CD4-positive, CD25-positive, alpha-beta regulatory T cell (primary cell): ENCODE measurements around the gene CASP12. TPM values are rescaled to one million over a fixed set of nuclear protein-coding genes. Genes with fewer than 3 reads are reported as not detected.

ENCODE experiments used
- ATAC-seq, 2 donors: fragments of 150-1000 bp; cut with Tn5 transposase; one replicate each; pipeline ENCODE4 v1.10.0; 2021; ENCODE audit warnings: low read depth in 2 of 2, moderate number of reproducible peaks in 2 of 2, moderate library complexity in 1 of 2
- DNase-seq, 3 donors: peaks; one replicate each; pipeline versions ENCODE4 v3.0.0 to v3.0.0-alpha.2; 2012 to 2022; ENCODE audit warnings: mixed read lengths in 1 of 3
- H3K27ac ChIP-seq: one replicate; pipeline ENCODE4 v1.7.0; 2013; ENCODE audit warnings: mild to moderate bottlenecking, low read length; ENCODE audit not compliant: insufficient read depth, poor library complexity, severe bottlenecking
- H3K27me3 ChIP-seq: one replicate; pipeline ENCODE4 v1.7.0; 2013; ENCODE audit warnings: low read length; ENCODE audit not compliant: control insufficient read depth, insufficient read depth
- H3K36me3 ChIP-seq: one replicate; pipeline ENCODE4 v1.7.0; 2013; ENCODE audit warnings: mild to moderate bottlenecking, low read length, moderate library complexity; ENCODE audit not compliant: control insufficient read depth, insufficient read depth
- H3K4me1 ChIP-seq: 2 replicates; pipeline ENCODE4 v1.7.0; 2013; ENCODE audit warnings: mild to moderate bottlenecking, low read length; ENCODE audit not compliant: insufficient read depth, control insufficient read depth, poor library complexity, severe bottlenecking
- H3K4me3 ChIP-seq: one replicate; pipeline ENCODE4 v1.7.0; 2013; ENCODE audit warnings: low read depth, mild to moderate bottlenecking, low read length, moderate library complexity
- H3K9me3 ChIP-seq, 2 experiments: 1 replicate in 1 of 2; 2 replicates in 1 of 2; pipeline ENCODE4 v1.7.0; 2013; ENCODE audit warnings: low read length in 2 of 2, mild to moderate bottlenecking in 1 of 2, moderate library complexity in 1 of 2; ENCODE audit not compliant: control insufficient read depth in 2 of 2
- H3K27ac Mint-ChIP-seq, 3 donors: one replicate each; pipeline ENCODE4 v1.8.0; 2020 to 2022; ENCODE audit warnings: mild to moderate bottlenecking in 3 of 3, mixed read lengths in 3 of 3, moderate library complexity in 2 of 3
- H3K27me3 Mint-ChIP-seq: one replicate; pipeline ENCODE4 v1.8.0; 2022; ENCODE audit warnings: mild to moderate bottlenecking, mixed read lengths
- H3K36me3 Mint-ChIP-seq: one replicate; pipeline ENCODE4 v1.8.0; 2020; ENCODE audit warnings: mixed read lengths
- H3K4me1 Mint-ChIP-seq, 4 donors: one replicate each; pipeline ENCODE4 v1.8.0; 2020 to 2022; ENCODE audit warnings: mixed read lengths in 4 of 4, mild to moderate bottlenecking in 1 of 4
- H3K4me3 Mint-ChIP-seq, 4 donors: one replicate each; pipeline ENCODE4 v1.8.0; 2020 to 2022; ENCODE audit warnings: mild to moderate bottlenecking in 4 of 4, mixed read lengths in 4 of 4, moderate library complexity in 3 of 4
- H3K9me3 Mint-ChIP-seq, 7 donors: one replicate each; pipeline ENCODE4 v1.8.0; 2020 to 2022; ENCODE audit warnings: mixed read lengths in 7 of 7, mild to moderate bottlenecking in 3 of 7, moderate library complexity in 2 of 7
- polyA plus RNA-seq, 4 donors: library from polyadenylated mRNA; unstranded; fragments of 300-500 nt; fragmentation: Illumina TruSeq; gene quantifications; one replicate each; pipeline ENCODE4 v1.2.3, GENCODE V29; 2021
- total RNA-seq: library from RNA; stranded (reverse); gene quantifications from one replicate; pipeline ENCODE4 v1.2.3, GENCODE V29; 2022

The CASP12 gene
- total and polyA plus RNA-seq, 5 donors from 2014 or later: 0.37 to 0.77 (median 0.60) TPM; not detected in 1

GRCh38 chr11:104926771-104927611, 28.7 kb upstream of the CASP12 start:
- H3K9me3 ChIP-seq: peaks cover 0 to 9% of the 10 kb centered on the region in 2 experiments
- Mint-ChIP-seq H3K27me3 (no peaks in the 10 kb centered on the region), H3K36me3 (peaks cover 7% of the 10 kb centered on the region), H3K4me1 (peaks cover 3 to 29% (median 13%) of the 10 kb centered on the region in 4 donors), H3K9me3 (peaks cover 0 to 28% (median 3%) of the 10 kb centered on the region in 7 donors), H3K4me3 (no peak overlapping the region), H3K27ac (peak overlapping the region in 1 of 3 donors; percentile 51)
- ATAC-seq: no peak
- DNase-seq: no peak
- H3K36me3 ChIP-seq: no peaks in the 10 kb centered on the region
- H3K27me3 ChIP-seq: no peaks in the 10 kb centered on the region
- H3K4me1 ChIP-seq: no peaks in the 10 kb centered on the region
- no peak overlapping the region for H3K27ac ChIP-seq
- no peak overlapping the region for H3K4me3 ChIP-seq

- peaks cover 0 to 9% of the 10 kb centered on the region in 2 experiments for H3K9me3 ChIP-seq
- peaks cover 4% of the 10 kb centered on the region for H3K36me3 Mint-ChIP-seq
- no peak overlapping the region for H3K27ac ChIP-seq
- no peak for DNase-seq
- no peak overlapping the region for H3K4me3 Mint-ChIP-seq
- H3K9me3 Mint-ChIP-seq: peaks cover 0 to 24% (median 3%) of the 10 kb centered on the region in 7 donors
- H3K36me3 ChIP-seq: no peaks in the 10 kb centered on the region
- H3K4me1 ChIP-seq: no peaks in the 10 kb centered on the region
- H3K27ac Mint-ChIP-seq: peak overlapping the region in 1 of 3 donors; percentile 51
- no peaks in the 10 kb centered on the region for H3K27me3 ChIP-seq
- no peak overlapping the region for H3K4me3 ChIP-seq
- ATAC-seq: peak in 1 of 2 donors; percentile 40
- peaks cover 0 to 24% (median 10%) of the 10 kb centered on the region in 4 donors for H3K4me1 Mint-ChIP-seq
- no peaks in the 10 kb centered on the region for H3K27me3 Mint-ChIP-seq
Measured at GRCh38 chr11:104925850-104926249, 27.6 kb upstream of the CASP12 start.

- Histone ChIP-seq H3K9me3 (no peaks in the 10 kb centered on the region), H3K36me3 (no peaks in the 10 kb centered on the region), H3K27me3 (no peaks in the 10 kb centered on the region), H3K4me3 (peak overlapping the region; percentile 95), H3K4me1 (peaks cover 39% of the 10 kb centered on the region), H3K27ac (peak overlapping the region; percentile 55)
- Mint-ChIP-seq H3K27me3 (no peaks in the 10 kb centered on the region), H3K36me3 (no peaks in the 10 kb centered on the region), H3K4me3 (peak overlapping the region; percentile 87 to 95 (median 92)), H3K27ac (peak overlapping the region; percentile 88 to 98 (median 96)), H3K9me3 (peaks cover 0 to 3% (median 0%) of the 10 kb centered on the region in 7 donors), H3K4me1 (peaks cover 10 to 60% (median 51%) of the 10 kb centered on the region in 4 donors)
- ATAC-seq: peak; percentile 75 to 80
- DNase-seq: peak in 2 of 3 donors; percentile 39 to 54
Measured at GRCh38 chr11:104918113-104918824, 20.0 kb upstream of the CASP12 start.

- peaks cover 39% of the 10 kb centered on the region for H3K4me1 ChIP-seq
- H3K27me3 ChIP-seq: no peaks in the 10 kb centered on the region
- H3K9me3 Mint-ChIP-seq: no peaks in the 10 kb centered on the region
- peak overlapping the region; percentile 88 to 98 (median 96) for H3K27ac Mint-ChIP-seq
- no peaks in the 10 kb centered on the region for H3K27me3 Mint-ChIP-seq
- ATAC-seq: peak; percentile 27 to 46
- H3K9me3 ChIP-seq: no peaks in the 10 kb centered on the region
- no peaks in the 10 kb centered on the region for H3K36me3 ChIP-seq
- peak overlapping the region; percentile 55 for H3K27ac ChIP-seq
- H3K4me3 ChIP-seq: peak overlapping the region; percentile 95
- H3K36me3 Mint-ChIP-seq: no peaks in the 10 kb centered on the region
- no peak for DNase-seq
- peak overlapping the region; percentile 87 to 95 (median 92) for H3K4me3 Mint-ChIP-seq
- peaks cover 10 to 61% (median 53%) of the 10 kb centered on the region in 4 donors for H3K4me1 Mint-ChIP-seq
Measured at GRCh38 chr11:104917271-104918112, 19.2 kb upstream of the CASP12 start.

GRCh38 chr11:104916442-104916841, 18.2 kb upstream of the CASP12 start:
- H3K27ac ChIP-seq: peak overlapping the region; percentile 41
- H3K4me3 ChIP-seq: peak overlapping the region; percentile 95
- peak; percentile 46 to 49 for ATAC-seq

GRCh38 chr11:104912102-104912501, 13.8 kb upstream of the CASP12 start:
- no peak overlapping the region for H3K27ac Mint-ChIP-seq
- ATAC-seq (no peak), DNase-seq (no peak)
- Histone ChIP-seq H3K4me3 (no peak overlapping the region), H3K36me3 (no peaks in the 10 kb centered on the region), H3K4me1 (peaks cover 34% of the 10 kb centered on the region), H3K27me3 (no peaks in the 10 kb centered on the region), H3K27ac (no peak overlapping the region), H3K9me3 (no peaks in the 10 kb centered on the region)
- H3K4me1 Mint-ChIP-seq: peaks cover 29 to 62% (median 47%) of the 10 kb centered on the region in 4 donors
- H3K27me3 Mint-ChIP-seq: no peaks in the 10 kb centered on the region
- no peaks in the 10 kb centered on the region for H3K9me3 Mint-ChIP-seq
- H3K36me3 Mint-ChIP-seq: peaks cover 9% of the 10 kb centered on the region
- H3K4me3 Mint-ChIP-seq: no peak overlapping the region

More at GRCh38 chr11:104916442-104916841, 18.2 kb upstream of the CASP12 start:
- peaks cover 16 to 61% (median 53%) of the 10 kb centered on the region in 4 donors for H3K4me1 Mint-ChIP-seq
- H3K27me3 ChIP-seq: no peaks in the 10 kb centered on the region
- peak overlapping the region; percentile 74 to 98 (median 88) for H3K27ac Mint-ChIP-seq
- H3K27me3 Mint-ChIP-seq: no peaks in the 10 kb centered on the region
- no peaks in the 10 kb centered on the region for H3K36me3 Mint-ChIP-seq
- peak in 1 of 3 donors; percentile 17 for DNase-seq
- H3K36me3 ChIP-seq: no peaks in the 10 kb centered on the region
- H3K4me3 Mint-ChIP-seq: peak overlapping the region; percentile 87 to 95 (median 92)
- H3K9me3 ChIP-seq: no peaks in the 10 kb centered on the region
- H3K4me1 ChIP-seq: peaks cover 39% of the 10 kb centered on the region
- H3K9me3 Mint-ChIP-seq: no peaks in the 10 kb centered on the region

GRCh38 chr11:104908186-104908531, 9.9 kb upstream of the CASP12 start:
- DNase-seq (no peak), ATAC-seq (peak; percentile 12 to 36)
- peak overlapping the region in 2 of 3 donors; percentile 26 to 68 for H3K27ac Mint-ChIP-seq
- peaks cover 8% of the 10 kb centered on the region for H3K4me1 ChIP-seq
- peak overlapping the region in 2 of 4 donors; percentile 5 to 77 for H3K4me3 Mint-ChIP-seq
- no peaks in the 10 kb centered on the region for H3K27me3 Mint-ChIP-seq
- no peaks in the 10 kb centered on the region for H3K9me3 ChIP-seq
- no peaks in the 10 kb centered on the region for H3K27me3 ChIP-seq
- H3K9me3 Mint-ChIP-seq: peaks cover 0 to 1% (median 0%) of the 10 kb centered on the region in 7 donors
- peaks cover 4% of the 10 kb centered on the region for H3K36me3 ChIP-seq
- H3K27ac ChIP-seq: peak overlapping the region; percentile 14
- H3K4me3 ChIP-seq: peak overlapping the region; percentile 35
- H3K4me1 Mint-ChIP-seq: peaks cover 16 to 39% (median 18%) of the 10 kb centered on the region in 4 donors
- H3K36me3 Mint-ChIP-seq: peaks cover 33% of the 10 kb centered on the region
